NCI-H460 (cell line): Measurements from ENCODE around the gene TM4SF5. TPM values are rescaled to one million over a fixed set of nuclear protein-coding genes. Genes with fewer than 3 reads are reported as not detected.
"Not testable (repeated sequence)": the region's sequence is repeated elsewhere in the genome, so short reads cannot be mapped to it uniquely, and the experiment has no call there.

Experiments used
- DNase-seq: peaks from one replicate; pipeline ENCODE4 v3.0.0-alpha.2; 2016; ENCODE audit warnings: low read depth; ENCODE audit errors: extremely low read depth
- total RNA-seq: library from RNA; depleted of rRNA; stranded (reverse); fragments of >200 nt; shearing (Covaris generic); gene quantifications from 2 replicates; pipeline ENCODE4 v1.2.3, GENCODE V29; 2014; rRNA removed

The TM4SF5 gene
- total RNA-seq, 1 experiment from 2014 or later: not detected

DNA sequence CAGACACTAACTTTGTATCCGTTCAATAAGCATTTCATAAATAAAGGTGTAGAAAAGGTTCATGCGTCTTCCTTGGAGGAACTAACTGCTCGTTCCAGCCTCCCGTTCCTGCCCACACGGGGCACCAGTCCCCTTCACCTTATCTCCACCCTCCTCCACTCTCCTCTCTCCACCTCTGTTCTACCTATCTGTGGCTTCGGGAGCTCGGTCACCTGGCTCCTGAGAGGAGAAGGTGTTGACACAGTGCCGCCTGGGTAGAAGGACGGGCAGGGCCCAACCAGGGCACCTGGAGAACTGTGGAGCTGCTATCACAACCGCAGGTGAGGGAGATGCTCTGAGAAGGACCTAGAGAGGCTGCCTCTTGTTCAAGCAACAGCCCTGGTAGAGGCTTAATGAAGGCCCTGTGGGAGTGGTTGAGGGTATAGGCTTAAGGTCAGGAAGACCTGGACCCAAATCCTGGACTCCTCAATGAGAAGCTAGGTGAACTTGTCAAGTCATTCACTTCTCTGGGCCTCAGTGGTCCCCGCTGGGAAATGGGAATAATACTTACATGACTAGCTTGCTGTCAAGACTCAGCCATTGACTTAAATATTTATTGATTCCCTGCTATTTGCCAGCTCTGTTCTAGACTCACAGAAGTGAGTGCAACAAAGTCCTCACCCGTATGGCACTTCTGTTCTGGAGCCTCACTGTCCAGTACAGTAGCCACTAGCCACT is 51.8 kb downstream of the TM4SF5 start:
- DNase-seq: no peak

DNA sequence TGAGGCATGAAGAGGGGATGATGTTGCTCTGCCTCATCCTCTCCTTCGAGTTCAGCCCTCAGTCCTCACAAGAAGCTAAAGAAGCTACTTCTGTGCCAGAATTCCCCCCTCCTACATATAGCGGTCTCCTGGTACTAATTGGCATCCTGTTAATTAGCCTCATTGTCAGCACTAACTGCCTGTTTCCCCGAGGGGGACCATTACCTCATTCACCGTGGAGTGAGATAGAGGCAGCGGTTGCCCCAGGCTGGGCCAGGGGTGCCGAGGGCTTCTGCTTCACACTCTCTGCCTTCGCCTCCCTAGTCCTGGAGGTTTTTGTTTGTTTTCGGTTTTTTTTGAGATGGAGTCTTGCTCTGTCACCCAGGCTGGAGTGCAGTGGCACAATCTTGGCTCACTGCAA is 55.7 kb downstream of the TM4SF5 start:
- no peak for DNase-seq

- not testable (repeated sequence) for DNase-seq
Measured at GRCh38 chr17:4832829-4833177, 61.1 kb downstream of the TM4SF5 start.

Other genes with a start within 250 kb of the TM4SF5 start
- 71.3 and 75.6 TPM in 2 replicates for gene MYBBP1A, start 216.5 kb upstream of the TM4SF5 start, total RNA-seq
- gene GGT6, start 211.3 kb upstream of the TM4SF5 start, total RNA-seq: not detected in 2 replicates
- 0.12 and 0.17 TPM in 2 replicates for gene SMTNL2, start 187.4 kb upstream of the TM4SF5 start, total RNA-seq
- gene ALOX15, start 130.2 kb upstream of the TM4SF5 start, total RNA-seq: 2.1 and 2.3 TPM in 2 replicates
- 58.2 and 61.8 TPM in 2 replicates for gene PELP1, start 67.7 kb upstream of the TM4SF5 start, total RNA-seq
- 28.8 and 32.9 TPM in 2 replicates for gene ARRB2, start 61.3 kb upstream of the TM4SF5 start, total RNA-seq
- gene MED11, start 40.5 kb upstream of the TM4SF5 start, total RNA-seq: 21.8 and 24.3 TPM in 2 replicates
- gene ZMYND15, start 32.1 kb upstream of the TM4SF5 start, total RNA-seq: 0.22 and 0.23 TPM in 2 replicates
- gene CXCL16, start 32.0 kb upstream of the TM4SF5 start, total RNA-seq: 16.2 and 18.0 TPM in 2 replicates
- not detected in 2 replicates for gene VMO1, start 14.5 kb downstream of the TM4SF5 start, total RNA-seq
- not detected in 2 replicates for gene GLTPD2, start 17.1 kb downstream of the TM4SF5 start, total RNA-seq
- 141 and 171 TPM in 2 replicates for gene PSMB6, start 24.3 kb downstream of the TM4SF5 start, total RNA-seq
- 9.7 and 14.8 TPM in 2 replicates for gene PLD2, start 35.3 kb downstream of the TM4SF5 start, total RNA-seq
- 19.4 and 19.8 TPM in 2 replicates for gene MINK1, start 61.5 kb downstream of the TM4SF5 start, total RNA-seq
- gene C17orf107, start 127.7 kb downstream of the TM4SF5 start, total RNA-seq: 0.59 and 0.63 TPM in 2 replicates
- not detected in 2 replicates for gene CHRNE, start 131.2 kb downstream of the TM4SF5 start, total RNA-seq
- not detected in 2 replicates for gene GP1BA, start 160.4 kb downstream of the TM4SF5 start, total RNA-seq
- 53.4 and 54.3 TPM in 2 replicates for gene SLC25A11, start 168.2 kb downstream of the TM4SF5 start, total RNA-seq
- gene RNF167, start 168.4 kb downstream of the TM4SF5 start, total RNA-seq: 59.5 and 62.7 TPM in 2 replicates
- gene PFN1, start 176.6 kb downstream of the TM4SF5 start, total RNA-seq: 960 and 1,088 TPM in 2 replicates
- 5.4 and 7.5 TPM in 2 replicates for gene ENO3, start 179.2 kb downstream of the TM4SF5 start, total RNA-seq
- gene SPAG7, start 195.9 kb downstream of the TM4SF5 start, total RNA-seq: 56.0 and 57.1 TPM in 2 replicates
- 54.5 and 59.9 TPM in 2 replicates for gene CAMTA2, start 215.8 kb downstream of the TM4SF5 start, total RNA-seq
- not detected in 2 replicates for gene INCA1, start 225.6 kb downstream of the TM4SF5 start, total RNA-seq
- gene KIF1C, start 226.1 kb downstream of the TM4SF5 start, total RNA-seq: 50.3 and 52.6 TPM in 2 replicates